ENCODE results near the gene SEC24D.

The SEC24D gene

GRCh38 chr4:118824141-118824540, 11.8 kb downstream of the SEC24D start:
- Histone ChIP-seq H3K4me1 (ENCODE audit: control insufficient read depth, insufficient read depth, low read length) (peaks cover 3% of the 10 kb centered on the region), H3K36me3 (ENCODE audit: control insufficient read depth in 2 of 2, insufficient read depth in 1 of 2, low read length in 2 of 2) (peaks cover 0 to 38% of the 10 kb centered on the region in 2 experiments; a peak in 1 of 3 replicates), H3K27ac (ENCODE audit: extremely low read depth, low read depth, low read length) (no peak overlapping the region), H3K4me3 (ENCODE audit: low read depth, low read length) (no peak overlapping the region), H3K9me3 (ENCODE audit: control insufficient read depth, insufficient read depth, low read depth, low read length) (no peaks in the 10 kb centered on the region)
- ChIA-PET POLR2A (no interaction called here), CTCF (interaction anchor here (1.3 kb wide), 1 partner anchor 9 kb away, joined by 4 read pairs; no protein-coding TSS in a partner anchor)
- TF ChIP-seq ATF2 (tag by site-specific recombination; IDR thresholded peaks at IDR 0.05; ENCODE audit: low read depth) (no peak), BCL11A (tag by site-specific recombination; IDR thresholded peaks at IDR 0.05; ENCODE audit: low read depth) (no peak), ZNF391 (tag by site-specific recombination; IDR thresholded peaks at IDR 0.05; ENCODE audit: borderline replicate concordance, low read depth) (no peak), BCL11B (tag by site-specific recombination; IDR thresholded peaks at IDR 0.05; ENCODE audit: low read depth) (no peak), ZFP69B (tag by site-specific recombination; IDR thresholded peaks at IDR 0.05) (no peak), ZNF121 (tag by site-specific recombination; IDR thresholded peaks at IDR 0.05) (0 out of 2 replicates have a peak, but pooled peaks have one; percentile 11)

- H3K36me3 ChIP-seq (ENCODE audit: control insufficient read depth in 2 of 2, insufficient read depth in 1 of 2, low read length in 2 of 2), result peaks cover 0 to 34% of the 10 kb centered on the region in 2 experiments; a peak in 1 of 3 replicates
- POLR2A ChIA-PET, result no interaction called here
- CTCF ChIA-PET, result interaction anchor here (1.3 kb wide), 1 partner anchor 10 kb away, joined by 4 read pairs; no protein-coding TSS in a partner anchor
- TF ChIP-seq FEZF1 (tag by site-specific recombination; IDR thresholded peaks at IDR 0.05) (peak; percentile 56), ZNF549 (tag by site-specific recombination; IDR thresholded peaks at IDR 0.05) (no peak)
- H3K9me3 ChIP-seq (ENCODE audit: control insufficient read depth, insufficient read depth, low read depth, low read length), result no peaks in the 10 kb centered on the region
- peaks cover 3% of the 10 kb centered on the region for H3K4me1 ChIP-seq (ENCODE audit: control insufficient read depth, insufficient read depth, low read length)
- no peak overlapping the region for H3K4me3 ChIP-seq (ENCODE audit: low read depth, low read length)
- no peak overlapping the region for H3K27ac ChIP-seq (ENCODE audit: extremely low read depth, low read depth, low read length)
Measured at GRCh38 chr4:118823471-118823870, 12.5 kb downstream of the SEC24D start.

- Histone ChIP-seq H3K36me3 (ENCODE audit: control insufficient read depth in 2 of 2, insufficient read depth in 1 of 2, low read length in 2 of 2) (peaks cover 0 to 38% of the 10 kb centered on the region in 2 experiments; a peak in 1 of 3 replicates), H3K4me1 (ENCODE audit: control insufficient read depth, insufficient read depth, low read length) (peaks cover 3% of the 10 kb centered on the region; the same call in 1 of the 2 replicates), H3K9me3 (ENCODE audit: control insufficient read depth, insufficient read depth, low read depth, low read length) (no peaks in the 10 kb centered on the region), H3K27ac (ENCODE audit: extremely low read depth, low read depth, low read length) (no peak overlapping the region), H3K4me3 (ENCODE audit: low read depth, low read length) (no peak overlapping the region)
- TF ChIP-seq ZNF214 (tag by site-specific recombination; IDR thresholded peaks at IDR 0.05; ENCODE audit: borderline replicate concordance) (no peak), ZNF169 (tag by site-specific recombination; IDR thresholded peaks at IDR 0.05) (no peak), ZNF148 (tag by site-specific recombination; IDR thresholded peaks at IDR 0.05; ENCODE audit: borderline replicate concordance) (no peak), ZNF514 (tag by site-specific recombination; IDR thresholded peaks at IDR 0.05) (no peak), ZNF658 (tag by site-specific recombination; IDR thresholded peaks at IDR 0.05) (no peak), ZNF140 (tag by site-specific recombination; IDR thresholded peaks at IDR 0.05) (no peak)
- CTCF ChIA-PET, result no interaction called here
- POLR2A ChIA-PET, result no interaction called here
Measured at GRCh38 chr4:118821590-118822293, 14.2 kb downstream of the SEC24D start.

Measured in HEK293 (cell line).